Neural cell (in vitro differentiated cells): ENCODE measurements around the gene JADE1. TPM values are rescaled to one million over a fixed set of nuclear protein-coding genes. Genes with fewer than 3 reads are reported as not detected.

ENCODE experiments used
- H2AFZ ChIP-seq: fragments of 200-600, 300-800 bp; sonication (generic), shearing (Covaris generic); 2 replicates; pipeline ENCODE4 v1.6.0; 2014; ENCODE audit warnings: low read depth, mild to moderate bottlenecking, antibody characterized with exemption, low read length, moderate library complexity
- H3F3A ChIP-seq: fragments of 200-600 bp; shearing (Covaris generic); 2 replicates; pipeline ENCODE4 v1.6.1; 2016; ENCODE audit warnings: mild to moderate bottlenecking, moderate library complexity, mixed read lengths, antibody characterized with exemption, low read length; ENCODE audit not compliant: insufficient read depth, poor library complexity, severe bottlenecking
- H3K27ac ChIP-seq: fragments of 200-600, 300-800 bp; sonication (generic), shearing (Covaris generic); 2 replicates; pipeline ENCODE4 v1.5.1; 2014; ENCODE audit warnings: mild to moderate bottlenecking, low read length, moderate library complexity
- H3K27me3 ChIP-seq: fragments of 300-800, 200-600 bp; sonication (generic), shearing (Covaris generic); 2 replicates; pipeline ENCODE4 v1.6.0; 2014; ENCODE audit warnings: mild to moderate bottlenecking, low read depth, low read length, moderate library complexity; ENCODE audit not compliant: insufficient read depth
- H3K36me3 ChIP-seq: fragments of 300-800, 200-600 bp; sonication (generic), shearing (Covaris generic); 2 replicates; pipeline ENCODE4 v1.5.1; 2014; ENCODE audit warnings: mild to moderate bottlenecking, antibody characterized with exemption, low read length, moderate library complexity; ENCODE audit not compliant: insufficient read depth
- H3K4me2 ChIP-seq: fragments of 300-800, 200-600 bp; sonication (generic), shearing (Covaris generic); 2 replicates; pipeline ENCODE4 v1.6.0; 2014; ENCODE audit warnings: mild to moderate bottlenecking, low read length
- H3K4me3 ChIP-seq: fragments of 300-800, 200-600 bp; sonication (generic), shearing (Covaris generic); 2 replicates; pipeline ENCODE4 v1.5.1; 2014; ENCODE audit warnings: mild to moderate bottlenecking, low read length, moderate library complexity
- H3K79me2 ChIP-seq: fragments of 200-600 bp; shearing (Covaris generic); replicated peaks from 2 replicates; pipeline ENCODE4 v1.6.0; 2014; ENCODE audit warnings: mild to moderate bottlenecking, low read length, moderate library complexity; ENCODE audit not compliant: insufficient read depth
- H3K9ac ChIP-seq: fragments of 300-800, 200-600 bp; sonication (generic), shearing (Covaris generic); 2 replicates; pipeline ENCODE4 v1.6.1; 2016; ENCODE audit warnings: mild to moderate bottlenecking, low read length, mixed read lengths
- H3K9me2 ChIP-seq: fragments of 200-600 bp; shearing (Covaris generic); 2 replicates; pipeline ENCODE4 v1.6.1; 2016; ENCODE audit warnings: mild to moderate bottlenecking, low read length, mixed read lengths; ENCODE audit not compliant: insufficient read depth
- H3K9me3 ChIP-seq: fragments of 200-600, 300-800 bp; sonication (generic), shearing (Covaris generic); 2 replicates; pipeline ENCODE4 v1.6.1; 2016; ENCODE audit warnings: mild to moderate bottlenecking, mixed run types, low read length, moderate library complexity, mixed read lengths
- H4K20me1 ChIP-seq: fragments of 200-600 bp; shearing (Covaris generic); 2 replicates; pipeline ENCODE4 v1.6.1; 2016; ENCODE audit warnings: mild to moderate bottlenecking, mixed run types; ENCODE audit not compliant: insufficient read depth
- EP300 ChIP-seq: fragments of 450-650 bp; conservative IDR thresholded peaks from 2 replicates; pipeline ENCODE4 v1.6.1; 2014; ENCODE audit warnings: antibody characterized with exemption, mild to moderate bottlenecking, moderate library complexity; ENCODE audit not compliant: poor library complexity, severe bottlenecking
- EZH2 ChIP-seq: fragments of 200-600, 300-800 bp; shearing (Covaris generic), sonication (generic); IDR thresholded peaks from 2 replicates; pipeline ENCODE4 v1.6.1; 2014; ENCODE audit warnings: antibody characterized with exemption, low read length, borderline replicate concordance, mild to moderate bottlenecking; ENCODE audit not compliant: insufficient read depth, poor library complexity, severe bottlenecking
- MXI1 ChIP-seq: fragments of 450-650 bp; conservative IDR thresholded peaks from 2 replicates; pipeline ENCODE4 v1.6.1; 2014; ENCODE audit warnings: antibody characterized with exemption, mild to moderate bottlenecking; ENCODE audit not compliant: poor library complexity, severe bottlenecking
- POLR2AphosphoS5 ChIP-seq: IDR thresholded peaks from 2 replicates; pipeline ENCODE4 v1.6.1; 2012
- RAD21 ChIP-seq: fragments of 450-650 bp; conservative IDR thresholded peaks from 2 replicates; pipeline ENCODE4 v1.6.1; 2014; ENCODE audit warnings: antibody characterized with exemption, mild to moderate bottlenecking, moderate library complexity
- SMC3 ChIP-seq: fragments of 450-650 bp; conservative IDR thresholded peaks from 2 replicates; pipeline ENCODE4 v1.6.1; 2014; ENCODE audit warnings: antibody characterized with exemption, mild to moderate bottlenecking, moderate library complexity; ENCODE audit not compliant: poor library complexity
- TAF1 ChIP-seq: IDR thresholded peaks from 2 replicates; pipeline ENCODE4 v1.6.1; 2012; ENCODE audit warnings: low read depth
- polyA minus RNA-seq: library from RNA; depleted of rRNA, polyadenylated mRNA; stranded (reverse); fragments of >200 nt; gene quantifications from 2 replicates; pipeline ENCODE4 v1.2.3, GENCODE V29; 2014
- polyA plus RNA-seq: library from polyadenylated mRNA; depleted of rRNA; stranded (reverse); fragments of >200 nt; gene quantifications from 2 replicates; pipeline ENCODE4 v1.2.3, GENCODE V29; 2014
- TF ChIP-seq, protein P1 (sequence below): fragments of 450-650 bp; IDR thresholded peaks from 2 replicates; pipeline ENCODE4 v1.5.1; 2014; ENCODE audit warnings: antibody characterized with exemption, mild to moderate bottlenecking, moderate library complexity; ENCODE audit not compliant: poor library complexity, severe bottlenecking
- TF ChIP-seq, protein P2 (sequence below): IDR thresholded peaks from 2 replicates; pipeline ENCODE4 v1.6.1; 2012; ENCODE audit warnings: borderline replicate concordance

The JADE1 gene
- polyA plus RNA-seq (14.5 and 16.4 TPM in 2 replicates), polyA minus RNA-seq (24.6 and 25.9 TPM in 2 replicates)

DNA sequence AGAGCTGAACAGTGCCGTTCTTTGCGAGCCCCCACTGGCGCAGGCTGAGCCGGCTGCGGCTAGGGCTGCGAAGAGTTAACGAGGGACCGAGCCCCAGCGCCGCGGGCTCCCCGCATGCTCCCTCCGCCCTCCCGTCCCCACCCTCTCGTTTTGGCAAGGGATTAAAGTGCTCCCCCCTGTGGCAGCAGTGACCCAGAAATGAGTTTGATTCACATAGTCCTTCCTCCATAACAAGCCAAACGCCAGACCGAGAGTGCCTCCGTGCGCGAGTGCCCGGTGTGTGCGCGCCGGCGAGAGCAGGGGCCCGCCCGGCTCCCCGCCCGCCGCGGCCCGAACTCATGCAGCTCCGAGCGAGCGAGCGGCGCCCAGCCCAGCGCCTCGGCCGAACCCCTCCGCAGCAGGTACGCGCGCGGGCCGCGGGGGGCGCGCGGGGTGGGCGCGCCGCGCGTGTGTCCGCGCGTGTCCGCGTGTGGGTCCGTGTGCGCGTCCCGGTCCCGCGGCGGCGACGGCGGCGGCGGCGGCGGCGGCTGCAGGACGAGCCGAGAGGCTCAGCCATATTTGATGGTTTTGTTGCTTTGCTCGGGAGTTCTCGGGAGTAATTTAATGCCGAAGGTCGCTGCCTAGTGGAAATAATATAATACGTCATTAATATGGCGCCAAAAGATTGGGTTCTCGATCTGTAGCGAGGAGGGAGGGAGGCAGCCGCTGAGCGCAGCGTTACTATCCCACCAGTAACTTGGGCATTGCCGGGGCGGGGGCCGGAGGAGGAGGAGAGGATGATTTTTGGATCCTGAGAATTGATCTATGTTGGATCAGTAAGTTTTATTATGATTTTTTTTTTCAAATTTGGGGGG is at the start of gene JADE1:
Gene JADE1 (plus strand): TSS at position 224 of the 854 bp plus-strand sequence. CDS start 22,059 bp downstream, outside the sequence.
- H4K20me1 ChIP-seq, result no peaks in the 10 kb centered on the region
- no peaks in the 10 kb centered on the region for H3K27me3 ChIP-seq
- H3K4me3 ChIP-seq, result peak within 1 kb of the TSS; percentile 88
- no peaks in the 10 kb centered on the region for H3K36me3 ChIP-seq
- peak within 1 kb of the TSS; percentile 60 for H3K9ac ChIP-seq
- TF ChIP-seq EP300, result peak; percentile 58
- TF ChIP-seq MXI1, result peak; percentile 57
- TF ChIP-seq RAD21, result peak; percentile 80
- TF ChIP-seq, protein P1, sequence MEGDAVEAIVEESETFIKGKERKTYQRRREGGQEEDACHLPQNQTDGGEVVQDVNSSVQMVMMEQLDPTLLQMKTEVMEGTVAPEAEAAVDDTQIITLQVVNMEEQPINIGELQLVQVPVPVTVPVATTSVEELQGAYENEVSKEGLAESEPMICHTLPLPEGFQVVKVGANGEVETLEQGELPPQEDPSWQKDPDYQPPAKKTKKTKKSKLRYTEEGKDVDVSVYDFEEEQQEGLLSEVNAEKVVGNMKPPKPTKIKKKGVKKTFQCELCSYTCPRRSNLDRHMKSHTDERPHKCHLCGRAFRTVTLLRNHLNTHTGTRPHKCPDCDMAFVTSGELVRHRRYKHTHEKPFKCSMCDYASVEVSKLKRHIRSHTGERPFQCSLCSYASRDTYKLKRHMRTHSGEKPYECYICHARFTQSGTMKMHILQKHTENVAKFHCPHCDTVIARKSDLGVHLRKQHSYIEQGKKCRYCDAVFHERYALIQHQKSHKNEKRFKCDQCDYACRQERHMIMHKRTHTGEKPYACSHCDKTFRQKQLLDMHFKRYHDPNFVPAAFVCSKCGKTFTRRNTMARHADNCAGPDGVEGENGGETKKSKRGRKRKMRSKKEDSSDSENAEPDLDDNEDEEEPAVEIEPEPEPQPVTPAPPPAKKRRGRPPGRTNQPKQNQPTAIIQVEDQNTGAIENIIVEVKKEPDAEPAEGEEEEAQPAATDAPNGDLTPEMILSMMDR, result peak; percentile 85
- TF ChIP-seq POLR2AphosphoS5, result no peak
- no peak for TF ChIP-seq EZH2
- peak; percentile 89 for TF ChIP-seq SMC3
- TF ChIP-seq TAF1, result peak; percentile 37
- TF ChIP-seq, protein P2, sequence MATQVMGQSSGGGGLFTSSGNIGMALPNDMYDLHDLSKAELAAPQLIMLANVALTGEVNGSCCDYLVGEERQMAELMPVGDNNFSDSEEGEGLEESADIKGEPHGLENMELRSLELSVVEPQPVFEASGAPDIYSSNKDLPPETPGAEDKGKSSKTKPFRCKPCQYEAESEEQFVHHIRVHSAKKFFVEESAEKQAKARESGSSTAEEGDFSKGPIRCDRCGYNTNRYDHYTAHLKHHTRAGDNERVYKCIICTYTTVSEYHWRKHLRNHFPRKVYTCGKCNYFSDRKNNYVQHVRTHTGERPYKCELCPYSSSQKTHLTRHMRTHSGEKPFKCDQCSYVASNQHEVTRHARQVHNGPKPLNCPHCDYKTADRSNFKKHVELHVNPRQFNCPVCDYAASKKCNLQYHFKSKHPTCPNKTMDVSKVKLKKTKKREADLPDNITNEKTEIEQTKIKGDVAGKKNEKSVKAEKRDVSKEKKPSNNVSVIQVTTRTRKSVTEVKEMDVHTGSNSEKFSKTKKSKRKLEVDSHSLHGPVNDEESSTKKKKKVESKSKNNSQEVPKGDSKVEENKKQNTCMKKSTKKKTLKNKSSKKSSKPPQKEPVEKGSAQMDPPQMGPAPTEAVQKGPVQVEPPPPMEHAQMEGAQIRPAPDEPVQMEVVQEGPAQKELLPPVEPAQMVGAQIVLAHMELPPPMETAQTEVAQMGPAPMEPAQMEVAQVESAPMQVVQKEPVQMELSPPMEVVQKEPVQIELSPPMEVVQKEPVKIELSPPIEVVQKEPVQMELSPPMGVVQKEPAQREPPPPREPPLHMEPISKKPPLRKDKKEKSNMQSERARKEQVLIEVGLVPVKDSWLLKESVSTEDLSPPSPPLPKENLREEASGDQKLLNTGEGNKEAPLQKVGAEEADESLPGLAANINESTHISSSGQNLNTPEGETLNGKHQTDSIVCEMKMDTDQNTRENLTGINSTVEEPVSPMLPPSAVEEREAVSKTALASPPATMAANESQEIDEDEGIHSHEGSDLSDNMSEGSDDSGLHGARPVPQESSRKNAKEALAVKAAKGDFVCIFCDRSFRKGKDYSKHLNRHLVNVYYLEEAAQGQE, result peak; percentile 18
- peak within 1 kb of the TSS; percentile 78 for H3K4me2 ChIP-seq
- peaks cover 9% of the 10 kb centered on the region for H3K79me2 ChIP-seq
- H3K9me2 ChIP-seq, result no peaks in the 10 kb centered on the region
- peaks cover 6% of the 10 kb centered on the region for H3F3A ChIP-seq
- H2AFZ ChIP-seq, result no peak within 1 kb of the TSS
- no peaks in the 10 kb centered on the region for H3K9me3 ChIP-seq
- H3K27ac ChIP-seq, result peak within 1 kb of the TSS; percentile 76

DNA sequence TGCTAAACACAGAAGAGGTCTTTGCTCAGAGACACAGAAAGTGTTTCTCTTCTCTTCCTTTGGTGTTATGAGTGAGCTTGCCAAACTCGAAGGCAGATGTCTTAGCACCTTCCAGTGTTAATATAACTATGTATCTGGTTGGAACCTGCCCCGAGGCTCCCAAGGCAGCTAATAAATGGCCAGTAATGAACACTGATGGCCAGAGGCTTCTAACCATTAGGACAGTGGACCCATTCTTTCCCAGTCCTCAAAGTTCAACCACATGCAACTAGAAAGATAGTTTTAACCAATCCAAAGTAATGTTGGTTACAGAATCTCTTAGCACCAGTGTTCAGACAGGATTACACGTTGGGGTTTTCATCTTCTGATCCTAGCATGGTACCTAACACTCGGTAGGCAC is 42.7 kb upstream of the JADE1 start:
- no peak overlapping the region for H3K9ac ChIP-seq
- H2AFZ ChIP-seq, result no peak overlapping the region
- no peaks in the 10 kb centered on the region for H3K27me3 ChIP-seq
- TF ChIP-seq, protein P1, result no peak
- no peak for TF ChIP-seq EP300
- H3K36me3 ChIP-seq, result no peaks in the 10 kb centered on the region
- H3K9me3 ChIP-seq, result no peaks in the 10 kb centered on the region
- H3K9me2 ChIP-seq, result no peaks in the 10 kb centered on the region
- H3K4me2 ChIP-seq, result no peak overlapping the region
- no peaks in the 10 kb centered on the region for H3K79me2 ChIP-seq
- H3F3A ChIP-seq, result no peaks in the 10 kb centered on the region
- no peak overlapping the region for H3K27ac ChIP-seq
- no peaks in the 10 kb centered on the region for H4K20me1 ChIP-seq
- no peak overlapping the region for H3K4me3 ChIP-seq
